Osteoblast (primary cell): ENCODE measurements around the gene CHST4. TPM values are rescaled to one million over a fixed set of nuclear protein-coding genes. Genes with fewer than 3 reads are reported as not detected.

Experiments
- DNase-seq: peaks from one replicate; pipeline ENCODE4 v3.0.0; 2011; ENCODE audit warnings: low spot score, mixed read lengths; ENCODE audit not compliant: insufficient read length; ENCODE audit errors: missing footprints
- H2AFZ ChIP-seq: 2 replicates; pipeline ENCODE4 v1.6.0; 2011; ENCODE audit warnings: mild to moderate bottlenecking, low read length
- H3K27ac ChIP-seq: 2 replicates; pipeline ENCODE4 v1.5.1; 2011; ENCODE audit warnings: mild to moderate bottlenecking, low read depth, low read length, moderate library complexity
- H3K27me3 ChIP-seq: 2 replicates; pipeline ENCODE4 v1.6.0; 2012; ENCODE audit warnings: mild to moderate bottlenecking, control low read depth, inconsistent platforms, low read length, moderate library complexity; ENCODE audit not compliant: insufficient read depth
- H3K36me3 ChIP-seq: 2 replicates; pipeline ENCODE4 v1.5.1; 2011; ENCODE audit warnings: mild to moderate bottlenecking, low read length, control low read depth, moderate library complexity; ENCODE audit not compliant: insufficient read depth
- H3K4me1 ChIP-seq: 2 replicates; pipeline ENCODE4 v1.5.1; 2011; ENCODE audit warnings: mild to moderate bottlenecking, low read length, control low read depth, moderate library complexity; ENCODE audit not compliant: insufficient read depth
- H3K4me2 ChIP-seq: 2 replicates; pipeline ENCODE4 v1.6.0; 2011; ENCODE audit warnings: mild to moderate bottlenecking, low read length; ENCODE audit not compliant: insufficient read depth
- H3K4me3 ChIP-seq: fragments of 200-600 bp; sonication (generic); 3 replicates; pipeline ENCODE4 v1.5.1; 2012; ENCODE audit warnings: mild to moderate bottlenecking, low read length, inconsistent platforms; ENCODE audit not compliant: insufficient read depth
- H3K79me2 ChIP-seq: 2 replicates; pipeline ENCODE4 v1.6.0; 2012; ENCODE audit warnings: mild to moderate bottlenecking, low read length, control low read depth, inconsistent platforms; ENCODE audit not compliant: insufficient read depth
- H3K9me3 ChIP-seq: 2 replicates; pipeline ENCODE4 v1.5.1; 2011; ENCODE audit warnings: low read depth, low read length, control low read depth
- H4K20me1 ChIP-seq: 2 replicates; pipeline ENCODE4 v1.6.0; 2012; ENCODE audit warnings: mild to moderate bottlenecking, low read length, control low read depth; ENCODE audit not compliant: insufficient read depth
- total RNA-seq: library from RNA; depleted of rRNA; stranded (reverse); fragments of >200 nt; gene quantifications from 2 replicates; pipeline ENCODE4 v1.2.3, GENCODE V29; 2012
- TF ChIP-seq, protein P1 (sequence below): IDR thresholded peaks from 2 replicates; pipeline ENCODE4 v1.5.1; 2011; ENCODE audit warnings: mild to moderate bottlenecking, low read depth, low read length, moderate library complexity; ENCODE audit errors: extremely low read depth

CHST4 gene
- total RNA-seq, 1 donor = not detected

GRCh38 chr16:71504901-71505300, 21.3 kb upstream of the CHST4 start:
- no peak for DNase-seq
- TF ChIP-seq, protein P1, sequence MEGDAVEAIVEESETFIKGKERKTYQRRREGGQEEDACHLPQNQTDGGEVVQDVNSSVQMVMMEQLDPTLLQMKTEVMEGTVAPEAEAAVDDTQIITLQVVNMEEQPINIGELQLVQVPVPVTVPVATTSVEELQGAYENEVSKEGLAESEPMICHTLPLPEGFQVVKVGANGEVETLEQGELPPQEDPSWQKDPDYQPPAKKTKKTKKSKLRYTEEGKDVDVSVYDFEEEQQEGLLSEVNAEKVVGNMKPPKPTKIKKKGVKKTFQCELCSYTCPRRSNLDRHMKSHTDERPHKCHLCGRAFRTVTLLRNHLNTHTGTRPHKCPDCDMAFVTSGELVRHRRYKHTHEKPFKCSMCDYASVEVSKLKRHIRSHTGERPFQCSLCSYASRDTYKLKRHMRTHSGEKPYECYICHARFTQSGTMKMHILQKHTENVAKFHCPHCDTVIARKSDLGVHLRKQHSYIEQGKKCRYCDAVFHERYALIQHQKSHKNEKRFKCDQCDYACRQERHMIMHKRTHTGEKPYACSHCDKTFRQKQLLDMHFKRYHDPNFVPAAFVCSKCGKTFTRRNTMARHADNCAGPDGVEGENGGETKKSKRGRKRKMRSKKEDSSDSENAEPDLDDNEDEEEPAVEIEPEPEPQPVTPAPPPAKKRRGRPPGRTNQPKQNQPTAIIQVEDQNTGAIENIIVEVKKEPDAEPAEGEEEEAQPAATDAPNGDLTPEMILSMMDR = no peak
- H3K4me1 ChIP-seq = no peaks in the 10 kb centered on the region
- no peaks in the 10 kb centered on the region for H3K36me3 ChIP-seq
- H3K4me2 ChIP-seq = no peak overlapping the region
- no peaks in the 10 kb centered on the region for H4K20me1 ChIP-seq
- H3K4me3 ChIP-seq = no peak overlapping the region
- H3K9me3 ChIP-seq = no peaks in the 10 kb centered on the region
- H3K27ac ChIP-seq = no peak overlapping the region
- H2AFZ ChIP-seq = no peak overlapping the region
- no peaks in the 10 kb centered on the region for H3K79me2 ChIP-seq
- H3K27me3 ChIP-seq = peaks cover 4% of the 10 kb centered on the region

DNA sequence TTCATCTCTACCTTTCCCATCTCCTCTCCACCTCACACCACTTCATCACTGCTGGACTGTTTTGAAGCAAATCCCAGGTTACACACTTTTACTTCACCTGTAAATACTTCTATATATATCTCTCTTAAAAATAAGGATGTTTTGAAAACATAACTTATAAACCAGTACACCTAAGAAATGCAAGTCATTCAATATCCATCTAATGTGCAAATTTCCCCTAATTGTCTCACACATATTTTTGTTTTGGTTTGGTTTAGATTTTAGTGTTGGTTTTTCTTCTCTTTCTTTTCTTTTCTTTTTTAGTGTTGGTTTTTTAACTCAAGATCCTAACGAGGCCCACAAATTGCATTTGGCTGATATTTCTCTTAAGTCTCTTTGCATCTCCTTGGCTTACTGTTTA, 19.2 kb upstream of the CHST4 start:
- H4K20me1 ChIP-seq = no peaks in the 10 kb centered on the region
- TF ChIP-seq, protein P1 = no peak
- H3K4me1 ChIP-seq = no peaks in the 10 kb centered on the region
- H3K27ac ChIP-seq = no peak overlapping the region
- H3K9me3 ChIP-seq = no peaks in the 10 kb centered on the region
- H2AFZ ChIP-seq = no peak overlapping the region
- H3K4me2 ChIP-seq = no peak overlapping the region
- H3K4me3 ChIP-seq = no peak overlapping the region
- H3K27me3 ChIP-seq = peaks cover 4% of the 10 kb centered on the region
- H3K79me2 ChIP-seq = no peaks in the 10 kb centered on the region
- no peak for DNase-seq
- no peaks in the 10 kb centered on the region for H3K36me3 ChIP-seq

- Histone ChIP-seq H3K27ac (no peak overlapping the region), H3K36me3 (no peaks in the 10 kb centered on the region), H3K9me3 (no peaks in the 10 kb centered on the region), H4K20me1 (no peaks in the 10 kb centered on the region), H3K4me1 (no peaks in the 10 kb centered on the region), H3K27me3 (peaks cover 4% of the 10 kb centered on the region), H2AFZ (no peak overlapping the region), H3K4me2 (no peak overlapping the region), H3K79me2 (no peaks in the 10 kb centered on the region), H3K4me3 (no peak overlapping the region)
- TF ChIP-seq, protein P1 = no peak
- no peak for DNase-seq
Observed at GRCh38 chr16:71513302-71513701, 12.9 kb upstream of the CHST4 start.

- Histone ChIP-seq H3K36me3 (no peaks in the 10 kb centered on the region), H3K79me2 (no peaks in the 10 kb centered on the region), H3K4me2 (no peak overlapping the region), H4K20me1 (no peaks in the 10 kb centered on the region), H3K27me3 (peaks cover 4% of the 10 kb centered on the region), H3K9me3 (no peaks in the 10 kb centered on the region), H3K4me3 (no peak overlapping the region), H3K4me1 (no peaks in the 10 kb centered on the region), H3K27ac (no peak overlapping the region), H2AFZ (no peak overlapping the region)
- peak; percentile 75 for DNase-seq
- TF ChIP-seq, protein P1 = no peak
Observed at GRCh38 chr16:71514476-71514875, 11.8 kb upstream of the CHST4 start.
